MCF 10A (cell line): ENCODE measurements around the gene FREM1. TPM values are rescaled to one million over a fixed set of nuclear protein-coding genes. Genes with fewer than 3 reads are reported as not detected.
A peak's percentile ranks its signal among the peaks of the same experiment; 100 is the strongest.

Experiments used
- BruUV-seq: library from RNA; stranded (reverse); fragments of 400-500 nt; replicated peaks from 2 replicates; lab custom pipeline; 2021; lab: Mats Ljungman, UMichigan
- CTCF ChIA-PET: fragments of 300-600 bp; sonication (Branson Sonifier 250); formaldehyde crosslinking; extraction: SDS; loops from one replicate; lab custom pipeline; 2021; ENCODE audit warnings: antibody characterized with exemption, inconsistent platforms; lab: Yijun Ruan, JAX
- POLR2A ChIA-PET: fragments of 300-600, 350-650 bp; sonication (Branson Sonifier 250); formaldehyde crosslinking; extraction: SDS; loops from one replicate; lab custom pipeline; 2020; ENCODE audit warnings: antibody characterized with exemption, inconsistent platforms; lab: Yijun Ruan, JAX
- DNase-seq: peaks from one replicate; pipeline ENCODE4 v3.0.0-alpha.2; 2018; ENCODE audit not compliant: unreplicated experiment
- H3K27ac Mint-ChIP-seq: one replicate; pipeline ENCODE4 v1.8.0; 2022; ENCODE audit warnings: mild to moderate bottlenecking, low read depth, mixed read lengths; ENCODE audit not compliant: unreplicated experiment
- H3K27me3 Mint-ChIP-seq: one replicate; pipeline ENCODE4 v1.8.0; 2022; ENCODE audit warnings: mixed read lengths; ENCODE audit not compliant: insufficient read depth, unreplicated experiment
- H3K36me3 Mint-ChIP-seq: one replicate; pipeline ENCODE4 v1.8.0; 2022; ENCODE audit warnings: mild to moderate bottlenecking, moderate library complexity, mixed read lengths; ENCODE audit not compliant: insufficient read depth, unreplicated experiment
- H3K4me1 Mint-ChIP-seq: one replicate; pipeline ENCODE4 v1.8.0; 2022; ENCODE audit warnings: mixed read lengths; ENCODE audit not compliant: insufficient read depth, unreplicated experiment
- H3K4me3 Mint-ChIP-seq: one replicate; pipeline ENCODE4 v1.8.0; 2022; ENCODE audit warnings: mild to moderate bottlenecking, moderate library complexity, mixed read lengths; ENCODE audit not compliant: unreplicated experiment
- H3K9me3 Mint-ChIP-seq: one replicate; pipeline ENCODE4 v1.8.0; 2022; ENCODE audit warnings: mixed read lengths; ENCODE audit not compliant: unreplicated experiment
- CTCF ChIP-seq: fragments of 200-600 bp; IDR thresholded peaks from one replicate; pipeline ENCODE4 v1.8.0; 2022; ENCODE audit warnings: antibody characterized with exemption, mild to moderate bottlenecking; ENCODE audit not compliant: unreplicated experiment
- intact Hi-C: fragments of 100-400 bp; cut with micrococcal nuclease; formaldehyde crosslinking; loops from 2 replicates; pipeline ENCODE4 v1.14.1; 2022
- total RNA-seq: library from RNA; stranded (reverse); gene quantifications from 2 replicates; pipeline ENCODE4 v1.2.3, GENCODE V29; 2022

Gene FREM1
- total RNA-seq, 1 experiment from 2014 or later, result not detected

- peaks cover 34% of the 10 kb centered on the region for H3K27me3 Mint-ChIP-seq
- no TSS peak for BruUV-seq
- no peaks in the 10 kb centered on the region for H3K4me1 Mint-ChIP-seq
- no peak for DNase-seq
- intact Hi-C loops, result no loop called here
- no peak overlapping the region for H3K4me3 Mint-ChIP-seq
- ChIA-PET CTCF (interaction anchor here (0.7 kb wide), 1 partner anchor 123 kb away, joined by 3 read pairs; no protein-coding TSS in a partner anchor), POLR2A (no interaction called here)
- TF ChIP-seq CTCF, result no peak
- H3K36me3 Mint-ChIP-seq, result no peaks in the 10 kb centered on the region
- no peaks in the 10 kb centered on the region for H3K9me3 Mint-ChIP-seq
- H3K27ac Mint-ChIP-seq, result no peak overlapping the region
These were observed 111.2 kb downstream of the FREM1 start for GRCh38 chr9:14799030-14799429.

- no peak for TF ChIP-seq CTCF
- Mint-ChIP-seq H3K36me3 (no peaks in the 10 kb centered on the region), H3K4me3 (no peak overlapping the region), H3K27ac (no peak overlapping the region), H3K4me1 (no peaks in the 10 kb centered on the region), H3K27me3 (peaks cover 28% of the 10 kb centered on the region), H3K9me3 (no peaks in the 10 kb centered on the region)
- intact Hi-C loops, result loop anchor here (2.0 kb wide), 1 partner anchor 17 kb away; no protein-coding TSS in a partner anchor
- POLR2A ChIA-PET, result interaction anchor here (0.7 kb wide), 1 partner anchor 13 kb away, joined by 3 read pairs; no protein-coding TSS in a partner anchor
- CTCF ChIA-PET, result interaction anchor here (0.7 kb wide), 1 partner anchor 42 kb away, joined by 3 read pairs; no protein-coding TSS in a partner anchor
- BruUV-seq, result no TSS peak
- peak; percentile 39 for DNase-seq
These were observed 112.8 kb downstream of the FREM1 start for GRCh38 chr9:14797435-14797834.

GRCh38 chr9:14793389-14793788 is 116.8 kb downstream of the FREM1 start:
- Mint-ChIP-seq H3K9me3 (no peaks in the 10 kb centered on the region), H3K27me3 (peaks cover 35% of the 10 kb centered on the region), H3K4me1 (no peaks in the 10 kb centered on the region), H3K36me3 (no peaks in the 10 kb centered on the region), H3K4me3 (no peak overlapping the region), H3K27ac (no peak overlapping the region)
- DNase-seq, result no peak
- BruUV-seq, result no TSS peak
- intact Hi-C loops, result no loop called here
- no peak for TF ChIP-seq CTCF
- ChIA-PET POLR2A (no interaction called here), CTCF (interaction anchor here (1.7 kb wide), 1 partner anchor 25 kb away, joined by 5 read pairs; no protein-coding TSS in a partner anchor)

GRCh38 chr9:14790628-14791027 is 119.6 kb downstream of the FREM1 start:
- no peaks in the 10 kb centered on the region for H3K4me1 Mint-ChIP-seq
- H3K27ac Mint-ChIP-seq, result no peak overlapping the region
- no peak for TF ChIP-seq CTCF
- no peak overlapping the region for H3K4me3 Mint-ChIP-seq
- H3K36me3 Mint-ChIP-seq, result no peaks in the 10 kb centered on the region
- ChIA-PET CTCF (interaction anchor here (0.6 to 3.3 kb wide), 2 partner anchors 21 to 64 kb away, joined by 3 to 10 read pairs; no protein-coding TSS in a partner anchor), POLR2A (interaction anchor here (0.6 kb wide), 1 partner anchor 24 kb away, joined by 3 read pairs; no protein-coding TSS in a partner anchor)
- H3K9me3 Mint-ChIP-seq, result no peaks in the 10 kb centered on the region
- no peak for DNase-seq
- intact Hi-C loops, result no loop called here
- no TSS peak for BruUV-seq
- peaks cover 60% of the 10 kb centered on the region for H3K27me3 Mint-ChIP-seq
